Neutrophil (primary cell): ENCODE data around the gene PAPOLA.

Experiments
- H3K27ac ChIP-seq: fragments of 200-600 bp; sonication (generic); 2 replicates; pipeline ENCODE4 v1.5.1; 2016; ENCODE audit warnings: mild to moderate bottlenecking, moderate library complexity
- H3K27me3 ChIP-seq: fragments of 200-600 bp; sonication (generic); 2 replicates; pipeline ENCODE4 v1.6.0; 2016; ENCODE audit warnings: mild to moderate bottlenecking
- H3K36me3 ChIP-seq: fragments of 200-600 bp; sonication (generic); 2 replicates; pipeline ENCODE4 v1.5.1; 2017
- H3K4me1 ChIP-seq, 2 experiments: fragments of 200-600 bp in 1 of 2; sonication (generic) in 1 of 2; 1 replicate in 1 of 2; 2 replicates in 1 of 2; pipeline versions ENCODE4 v1.5.1 to v1.6.1; 2013 to 2016; ENCODE audit warnings: low read depth in 1 of 2, low read length in 1 of 2, mild to moderate bottlenecking in 1 of 2, moderate library complexity in 1 of 2; ENCODE audit not compliant: control insufficient read depth in 1 of 2, insufficient read depth in 1 of 2
- H3K4me3 ChIP-seq, 2 experiments: fragments of 200-600 bp in 1 of 2; sonication (generic) in 1 of 2; 1 replicate in 1 of 2; 2 replicates in 1 of 2; pipeline ENCODE4 v1.5.1; 2013 to 2016; ENCODE audit warnings: low read depth in 1 of 2, low read length in 1 of 2, mild to moderate bottlenecking in 1 of 2, moderate library complexity in 1 of 2
- H3K9me3 ChIP-seq: fragments of 200-600 bp; sonication (generic); 2 replicates; pipeline ENCODE4 v1.5.1; 2016
- TF ChIP-seq, protein P1 (sequence below): fragments of 200-600 bp; sonication (generic); IDR thresholded peaks from 2 replicates; pipeline ENCODE4 v1.5.1; 2016; ENCODE audit warnings: antibody characterized with exemption

The PAPOLA gene

DNA sequence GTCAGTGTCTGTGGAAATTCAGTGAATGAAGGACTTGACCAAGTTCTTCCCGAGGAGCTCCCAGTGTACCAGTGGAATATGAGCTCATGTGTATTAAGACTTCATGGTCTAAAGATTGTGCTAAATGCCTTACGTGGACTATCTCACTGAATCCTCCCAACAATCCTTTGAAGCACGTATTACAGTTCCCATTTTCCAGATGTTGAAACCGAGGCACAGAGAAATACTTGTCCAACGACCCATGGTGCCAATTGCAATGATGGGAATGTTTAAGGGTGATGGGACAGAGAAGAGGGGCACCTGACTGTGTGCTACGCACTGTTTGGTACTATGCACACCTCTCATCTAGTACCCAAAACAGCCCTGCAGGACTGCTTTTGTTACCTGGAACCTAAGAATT is 77.2 kb downstream of the PAPOLA start:
- Histone ChIP-seq H3K36me3 (peaks cover 4% of the 10 kb centered on the region), H3K4me3 (no peak overlapping the region)
- TF ChIP-seq, protein P1, sequence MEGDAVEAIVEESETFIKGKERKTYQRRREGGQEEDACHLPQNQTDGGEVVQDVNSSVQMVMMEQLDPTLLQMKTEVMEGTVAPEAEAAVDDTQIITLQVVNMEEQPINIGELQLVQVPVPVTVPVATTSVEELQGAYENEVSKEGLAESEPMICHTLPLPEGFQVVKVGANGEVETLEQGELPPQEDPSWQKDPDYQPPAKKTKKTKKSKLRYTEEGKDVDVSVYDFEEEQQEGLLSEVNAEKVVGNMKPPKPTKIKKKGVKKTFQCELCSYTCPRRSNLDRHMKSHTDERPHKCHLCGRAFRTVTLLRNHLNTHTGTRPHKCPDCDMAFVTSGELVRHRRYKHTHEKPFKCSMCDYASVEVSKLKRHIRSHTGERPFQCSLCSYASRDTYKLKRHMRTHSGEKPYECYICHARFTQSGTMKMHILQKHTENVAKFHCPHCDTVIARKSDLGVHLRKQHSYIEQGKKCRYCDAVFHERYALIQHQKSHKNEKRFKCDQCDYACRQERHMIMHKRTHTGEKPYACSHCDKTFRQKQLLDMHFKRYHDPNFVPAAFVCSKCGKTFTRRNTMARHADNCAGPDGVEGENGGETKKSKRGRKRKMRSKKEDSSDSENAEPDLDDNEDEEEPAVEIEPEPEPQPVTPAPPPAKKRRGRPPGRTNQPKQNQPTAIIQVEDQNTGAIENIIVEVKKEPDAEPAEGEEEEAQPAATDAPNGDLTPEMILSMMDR, result no peak

GRCh38 chr14:96579855-96580254 is 77.7 kb downstream of the PAPOLA start:
- Histone ChIP-seq H3K4me1 (no peaks in the 10 kb centered on the region), H3K9me3 (no peaks in the 10 kb centered on the region), H3K27me3 (peaks cover 24% of the 10 kb centered on the region), H3K27ac (no peak overlapping the region), H3K4me3 (no peak overlapping the region), H3K36me3 (peaks cover 4% of the 10 kb centered on the region)
- TF ChIP-seq, protein P1, result no peak

More for the DNA sequence above, 77.2 kb downstream of the PAPOLA start:
- Histone ChIP-seq H3K4me1 (no peaks in the 10 kb centered on the region), H3K9me3 (no peaks in the 10 kb centered on the region), H3K27ac (no peak overlapping the region), H3K27me3 (peaks cover 19% of the 10 kb centered on the region)

DNA sequence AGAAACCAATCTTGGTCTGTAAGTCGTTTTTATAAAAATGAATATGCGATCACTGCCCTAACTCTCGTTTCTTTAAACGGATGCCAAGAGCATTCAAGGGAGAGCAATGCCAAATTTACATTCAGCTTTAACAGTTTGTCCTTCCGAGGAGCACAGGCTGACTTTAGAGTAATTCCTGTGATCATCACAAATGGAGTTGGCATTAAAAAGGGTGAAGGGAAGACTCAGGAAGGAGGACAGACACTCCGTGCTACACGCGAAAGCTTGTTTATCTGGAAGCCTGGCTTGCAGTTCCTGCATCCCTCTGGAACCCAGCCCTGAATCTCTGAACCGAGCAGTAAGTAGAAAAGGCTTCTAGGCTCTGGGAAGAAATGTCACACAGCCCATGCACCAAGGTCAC is 78.4 kb downstream of the PAPOLA start:
- Histone ChIP-seq H3K27me3 (peaks cover 32% of the 10 kb centered on the region), H3K9me3 (no peaks in the 10 kb centered on the region), H3K4me3 (no peak overlapping the region), H3K27ac (no peak overlapping the region), H3K36me3 (no peaks in the 10 kb centered on the region), H3K4me1 (no peaks in the 10 kb centered on the region)
- TF ChIP-seq, protein P1, result no peak

GRCh38 chr14:96581026-96581425 is 78.8 kb downstream of the PAPOLA start:
- TF ChIP-seq, protein P1, result no peak
- Histone ChIP-seq H3K27ac (no peak overlapping the region), H3K4me3 (no peak overlapping the region), H3K36me3 (no peaks in the 10 kb centered on the region), H3K4me1 (no peaks in the 10 kb centered on the region), H3K27me3 (peaks cover 36% of the 10 kb centered on the region), H3K9me3 (no peaks in the 10 kb centered on the region)

GRCh38 chr14:96581902-96582301 is 79.7 kb downstream of the PAPOLA start:
- H3K9me3 ChIP-seq, result no peaks in the 10 kb centered on the region
- H3K4me3 ChIP-seq, result no peak overlapping the region
- no peaks in the 10 kb centered on the region for H3K36me3 ChIP-seq
- no peaks in the 10 kb centered on the region for H3K4me1 ChIP-seq
- H3K27ac ChIP-seq, result no peak overlapping the region
- H3K27me3 ChIP-seq, result peaks cover 45% of the 10 kb centered on the region
- TF ChIP-seq, protein P1, result no peak
